Body of pancreas (tissue), 4 donors: ENCODE results near the gene TAP2.

Experiments used
- POLR2A ChIP-seq, 3 donors: fragments of 450-650 bp; IDR thresholded peaks; one replicate each; pipeline ENCODE4 v1.6.1; 2016; ENCODE audit warnings: antibody characterized with exemption in 3 of 3, mild to moderate bottlenecking in 2 of 3
- TF ChIP-seq, protein P1 (sequence below), 7 experiments: fragments of 450-650 bp in 4 of 7; fragments of 200-600 bp in 3 of 7; sonication (generic) in 3 of 7; IDR thresholded peaks; one replicate each; pipeline ENCODE4 v1.5.1; 2016 to 2019; ENCODE audit warnings: antibody characterized with exemption in 7 of 7

DNA sequence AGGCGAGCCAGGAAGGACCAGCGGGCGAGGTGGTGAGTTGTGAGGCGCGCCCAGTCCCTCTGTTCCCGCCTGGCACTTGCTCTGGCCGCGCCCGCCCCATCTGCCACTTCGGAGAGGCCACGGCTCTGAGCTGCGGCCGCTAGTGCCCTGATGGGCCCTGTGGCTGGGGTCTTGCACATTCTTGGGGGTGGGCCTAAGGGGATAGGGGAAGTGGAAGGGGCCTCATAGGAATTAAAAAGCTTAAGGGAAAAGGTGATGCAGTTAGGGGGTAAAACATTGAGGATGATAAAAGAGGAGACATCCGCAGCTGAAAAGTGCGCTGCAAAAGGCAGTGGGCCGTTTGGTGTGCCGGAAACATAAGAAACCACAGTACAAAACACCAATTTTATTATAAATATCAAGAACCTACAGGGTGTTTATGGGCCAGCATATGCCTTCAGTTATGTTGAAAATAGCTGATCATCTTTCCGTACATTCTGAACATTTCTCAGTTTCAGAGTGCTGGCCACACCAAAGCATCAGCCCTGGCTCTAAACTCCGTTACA is 6.4 kb upstream of the TAP2 start:
- TF ChIP-seq, protein P1, sequence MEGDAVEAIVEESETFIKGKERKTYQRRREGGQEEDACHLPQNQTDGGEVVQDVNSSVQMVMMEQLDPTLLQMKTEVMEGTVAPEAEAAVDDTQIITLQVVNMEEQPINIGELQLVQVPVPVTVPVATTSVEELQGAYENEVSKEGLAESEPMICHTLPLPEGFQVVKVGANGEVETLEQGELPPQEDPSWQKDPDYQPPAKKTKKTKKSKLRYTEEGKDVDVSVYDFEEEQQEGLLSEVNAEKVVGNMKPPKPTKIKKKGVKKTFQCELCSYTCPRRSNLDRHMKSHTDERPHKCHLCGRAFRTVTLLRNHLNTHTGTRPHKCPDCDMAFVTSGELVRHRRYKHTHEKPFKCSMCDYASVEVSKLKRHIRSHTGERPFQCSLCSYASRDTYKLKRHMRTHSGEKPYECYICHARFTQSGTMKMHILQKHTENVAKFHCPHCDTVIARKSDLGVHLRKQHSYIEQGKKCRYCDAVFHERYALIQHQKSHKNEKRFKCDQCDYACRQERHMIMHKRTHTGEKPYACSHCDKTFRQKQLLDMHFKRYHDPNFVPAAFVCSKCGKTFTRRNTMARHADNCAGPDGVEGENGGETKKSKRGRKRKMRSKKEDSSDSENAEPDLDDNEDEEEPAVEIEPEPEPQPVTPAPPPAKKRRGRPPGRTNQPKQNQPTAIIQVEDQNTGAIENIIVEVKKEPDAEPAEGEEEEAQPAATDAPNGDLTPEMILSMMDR (IDR thresholded peaks at IDR 0.05) = no peak
- peak in 1 of 3 donors; percentile 27 for TF ChIP-seq POLR2A (IDR thresholded peaks at IDR 0.05)
